ENCODE results near the gene SERINC5. TPM values are rescaled to one million over a fixed set of nuclear protein-coding genes. Genes with fewer than 3 reads are reported as not detected.
"Not testable (repeated sequence)": the region's sequence is repeated elsewhere in the genome, so short reads cannot be mapped to it uniquely, and the experiment has no call there.

Gene SERINC5
- polyA plus RNA-seq, 3 donors: 5.0 to 35.9 (median 7.3) TPM

GRCh38 chr5:80275347-80275746 is 19.5 kb upstream of the SERINC5 start:
- H3K27ac Mint-ChIP-seq: no peak overlapping the region
- Histone ChIP-seq H3K4me3 (replicated peaks in 1 of 3; ENCODE audit: low read depth in 2 of 3, low read length in 3 of 3) (no peak overlapping the region), H3K9ac (ENCODE audit: insufficient read depth, low read length, poor library complexity, severe bottlenecking) (no peak overlapping the region), H3K36me3 (replicated peaks in 1 of 2; ENCODE audit: control insufficient read depth in 1 of 2, insufficient read depth in 2 of 2, low read length in 2 of 2) (no peaks in the 10 kb centered on the region), H4K20me1 (ENCODE audit: insufficient read depth, low read length) (no peaks in the 10 kb centered on the region), H3K9me3 (replicated peaks in 1 of 2; ENCODE audit: control insufficient read depth in 1 of 2, insufficient read depth in 1 of 2, low read length in 2 of 2) (no peaks in the 10 kb centered on the region), H3K79me2 (ENCODE audit: insufficient read depth, low read length) (no peaks in the 10 kb centered on the region), H3K4me2 (replicated peaks; ENCODE audit: extremely low read depth, low read length, poor library complexity, severe bottlenecking) (no peak overlapping the region), H3K4me1 (ENCODE audit: control insufficient read depth in 1 of 2, insufficient read depth in 2 of 2, low read length in 2 of 2) (peaks cover 0 to 4% of the 10 kb centered on the region in 2 donors), H2AFZ (ENCODE audit: insufficient read depth, low read depth, low read length, poor library complexity, severe bottlenecking) (no peak overlapping the region), H3K27me3 (ENCODE audit: control insufficient read depth in 2 of 2, insufficient read depth in 2 of 2, low read length in 2 of 2) (no peaks in the 10 kb centered on the region), H3K27ac (ENCODE audit: low read depth in 1 of 2, low read length in 2 of 2) (no peak overlapping the region)
- H3K36me3 Mint-ChIP-seq: no peaks in the 10 kb centered on the region
- WGBS (ENCODE audit: insufficient coverage): 60% methylated on average over 1 of the region's 2 CpGs
- no peak for DNase-seq
- H3K4me1 Mint-ChIP-seq: peaks cover 5% of the 10 kb centered on the region
- no peak overlapping the region for H3K4me3 Mint-ChIP-seq
- H3K27me3 Mint-ChIP-seq (ENCODE audit: low read depth in 3 of 3): peaks cover 0 to 2% (median 1%) of the 10 kb centered on the region in 3 donors
- intact Hi-C loops (cut with micrococcal nuclease): no loop called here
- no peak for TF ChIP-seq CTCF (IDR thresholded peaks at IDR 0.05)
- no peaks in the 10 kb centered on the region for H3K9me3 Mint-ChIP-seq

- peak overlapping the region; percentile 44 for H2AFZ ChIP-seq (ENCODE audit: insufficient read depth, low read depth, low read length, poor library complexity, severe bottlenecking)
- H3K79me2 ChIP-seq (ENCODE audit: insufficient read depth, low read length); H3K4me3 ChIP-seq (replicated peaks in 1 of 3; ENCODE audit: low read depth in 2 of 3, low read length in 3 of 3); H3K27ac ChIP-seq (ENCODE audit: low read depth in 1 of 2, low read length in 2 of 2); H3K9ac ChIP-seq (ENCODE audit: insufficient read depth, low read length, poor library complexity, severe bottlenecking); H4K20me1 ChIP-seq (ENCODE audit: insufficient read depth, low read length); H3K36me3 ChIP-seq (replicated peaks in 1 of 2; ENCODE audit: control insufficient read depth in 1 of 2, insufficient read depth in 2 of 2, low read length in 2 of 2); H3K36me3 Mint-ChIP-seq; H3K4me3 Mint-ChIP-seq; H3K4me1 Mint-ChIP-seq; H3K4me2 ChIP-seq (replicated peaks; ENCODE audit: extremely low read depth, low read length, poor library complexity, severe bottlenecking); H3K4me1 ChIP-seq (ENCODE audit: control insufficient read depth in 1 of 2, insufficient read depth in 2 of 2, low read length in 2 of 2); intact Hi-C loops (cut with micrococcal nuclease); H3K27me3 Mint-ChIP-seq (ENCODE audit: low read depth in 3 of 3); H3K27me3 ChIP-seq (ENCODE audit: control insufficient read depth in 2 of 2, insufficient read depth in 2 of 2, low read length in 2 of 2); H3K9me3 Mint-ChIP-seq; H3K9me3 ChIP-seq (replicated peaks in 1 of 2; ENCODE audit: control insufficient read depth in 1 of 2, insufficient read depth in 1 of 2, low read length in 2 of 2); DNase-seq: not testable (repeated sequence)
- H3K27ac Mint-ChIP-seq: peak overlapping the region in 1 of 7 donors; percentile 38
- 100% methylated on average over 1 of the region's 2 CpGs for WGBS (ENCODE audit: insufficient coverage)
These were observed 14.7 kb upstream of the SERINC5 start for GRCh38 chr5:80270543-80270942.
